Activated T-helper 1 cell treated with anti-CD3 and anti-CD28 coated beads, Interleukin-2, amount 50 U/mL, for 16 hours (primary cell): ENCODE results near the gene SRC.

Experiments used
- DNase-seq, 2 donors: peaks; one replicate each; pipeline ENCODE4 v3.0.0-alpha.2; 2020; ENCODE audit warnings: low read depth in 1 of 2, low spot score in 1 of 2

The SRC gene

GRCh38 chr20:37408302-37409193 lies 62.6 kb downstream of the SRC start:
- DNase-seq = no peak

GRCh38 chr20:37411408-37412219 lies 65.7 kb downstream of the SRC start:
- DNase-seq = no peak

- DNase-seq = no peak
Measured at GRCh38 chr20:37413023-37413334, 67.0 kb downstream of the SRC start.

GRCh38 chr20:37413379-37413778 lies 67.4 kb downstream of the SRC start:
- DNase-seq = no peak

DNA sequence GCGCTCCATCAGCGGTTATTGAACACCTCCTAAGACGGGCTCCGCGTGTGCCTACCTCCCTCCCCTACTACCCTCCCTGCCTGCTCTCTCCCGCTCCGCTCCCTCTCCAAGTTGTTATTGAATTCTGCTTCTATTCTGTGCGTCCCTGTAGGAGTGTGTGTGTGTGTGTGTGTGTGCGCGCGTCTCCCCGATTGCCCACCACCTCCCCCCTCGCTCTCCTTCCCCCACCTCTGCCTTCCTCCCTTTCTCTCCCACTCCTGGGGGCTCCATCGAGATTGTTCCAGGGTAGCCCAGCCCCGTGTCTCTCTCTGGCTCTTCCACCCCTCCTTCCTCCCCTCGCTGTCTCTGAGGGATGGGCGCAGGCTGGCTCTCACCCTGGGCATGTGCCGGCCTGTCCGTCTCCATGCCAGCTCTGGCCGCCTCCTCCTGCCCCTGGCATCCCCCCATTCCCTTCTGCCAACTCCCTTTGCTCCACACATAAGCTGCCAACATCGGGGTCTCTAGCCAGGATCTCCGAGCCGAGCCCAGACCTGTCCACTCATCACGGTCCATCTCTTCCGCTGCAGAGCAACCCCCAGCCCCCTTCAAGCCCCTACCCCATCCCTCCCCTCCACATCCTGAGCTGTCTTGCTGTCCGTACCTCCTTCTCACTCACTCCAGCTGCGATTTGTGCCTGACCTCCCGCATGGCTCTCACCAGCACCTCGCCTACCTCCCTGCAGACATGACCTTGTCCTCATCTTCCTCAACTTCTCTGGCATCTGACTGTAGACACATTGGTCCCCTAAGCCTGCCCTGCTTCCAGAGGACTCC lies 68.5 kb downstream of the SRC start:
- DNase-seq = no peak

DNA sequence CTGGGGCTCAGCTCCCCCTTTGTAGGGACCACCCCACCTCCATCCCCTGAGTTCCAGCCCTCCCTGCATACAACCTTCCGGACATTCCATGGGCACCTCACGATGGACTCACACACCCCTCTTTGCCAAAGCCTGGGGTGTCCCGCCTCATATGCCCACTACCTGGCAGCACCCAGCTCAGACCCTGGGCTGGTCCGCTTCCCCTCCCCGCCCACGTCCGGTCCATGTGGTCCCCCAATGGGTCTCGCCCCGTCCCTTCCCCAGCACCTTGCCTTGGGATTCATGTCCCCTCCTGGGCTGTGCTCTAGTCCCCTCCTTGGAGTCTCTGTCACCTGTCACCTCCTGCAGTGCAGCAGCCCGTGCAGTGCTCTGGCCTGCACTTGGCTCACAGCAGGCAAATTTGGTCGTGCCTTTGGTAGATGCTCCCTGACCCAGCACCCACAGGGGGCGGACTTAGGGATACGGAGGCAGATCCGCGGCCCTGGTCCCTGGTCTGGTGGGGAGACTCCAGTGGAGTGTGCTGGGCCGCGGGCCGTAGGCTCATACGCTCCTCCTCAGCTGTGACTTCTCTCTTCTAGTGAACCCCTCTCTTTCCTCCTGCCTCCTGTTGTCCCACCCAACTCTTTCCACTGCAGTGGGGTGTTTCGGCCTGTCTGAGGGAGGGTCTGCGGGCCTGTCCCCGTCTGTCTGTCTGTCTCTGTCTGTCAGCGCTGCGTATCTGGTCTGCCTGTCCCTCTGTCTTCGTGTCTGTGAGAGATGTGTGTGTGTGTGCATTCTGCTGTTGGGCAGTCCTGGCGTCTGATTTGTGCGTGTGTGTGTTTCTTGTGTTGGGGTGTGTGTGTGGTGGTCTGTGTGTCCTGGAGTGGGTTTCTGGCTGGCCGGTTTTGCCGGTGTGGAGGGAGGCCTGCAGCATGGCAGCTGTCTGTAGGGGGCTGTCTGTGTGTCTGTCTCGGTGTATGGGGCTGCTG lies 69.5 kb downstream of the SRC start:
- no peak for DNase-seq

DNA sequence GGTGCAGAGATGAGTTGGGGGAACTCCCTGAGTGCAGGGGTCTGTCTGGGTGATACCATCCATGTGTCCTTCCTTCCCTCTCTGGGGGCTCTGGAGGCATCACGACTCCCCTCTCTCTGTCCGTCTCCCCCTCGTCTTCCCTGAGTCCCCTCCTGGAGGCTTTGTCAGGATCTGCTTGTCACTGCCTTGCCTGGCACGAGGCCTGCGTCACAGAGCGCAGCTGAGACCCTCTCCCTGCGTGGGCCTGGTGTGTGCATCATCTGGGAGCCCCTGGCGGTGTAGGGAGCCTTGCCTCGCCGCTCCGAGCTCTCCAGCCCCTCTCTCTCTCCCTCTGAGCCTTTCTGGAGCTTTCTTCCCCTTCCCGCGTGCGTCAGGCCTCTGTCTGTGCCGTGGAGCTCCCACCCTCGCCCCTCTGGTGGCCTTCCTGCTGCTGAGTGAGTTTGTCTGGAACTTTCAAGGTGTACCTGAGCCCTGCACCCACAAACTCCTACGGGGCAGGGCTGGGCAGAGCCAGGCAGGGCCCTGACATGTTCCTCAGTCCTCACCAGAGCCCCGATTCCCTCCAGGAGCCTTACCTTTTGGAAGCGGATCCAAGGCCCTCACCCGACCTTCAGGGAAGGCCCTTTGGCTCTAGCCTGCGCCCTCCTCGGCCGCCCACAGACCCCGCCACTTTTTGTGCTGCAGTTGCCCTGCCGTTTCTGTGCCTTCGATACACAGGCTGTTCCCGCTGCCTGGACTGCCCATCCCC lies 70.3 kb downstream of the SRC start:
- DNase-seq = no peak

DNA sequence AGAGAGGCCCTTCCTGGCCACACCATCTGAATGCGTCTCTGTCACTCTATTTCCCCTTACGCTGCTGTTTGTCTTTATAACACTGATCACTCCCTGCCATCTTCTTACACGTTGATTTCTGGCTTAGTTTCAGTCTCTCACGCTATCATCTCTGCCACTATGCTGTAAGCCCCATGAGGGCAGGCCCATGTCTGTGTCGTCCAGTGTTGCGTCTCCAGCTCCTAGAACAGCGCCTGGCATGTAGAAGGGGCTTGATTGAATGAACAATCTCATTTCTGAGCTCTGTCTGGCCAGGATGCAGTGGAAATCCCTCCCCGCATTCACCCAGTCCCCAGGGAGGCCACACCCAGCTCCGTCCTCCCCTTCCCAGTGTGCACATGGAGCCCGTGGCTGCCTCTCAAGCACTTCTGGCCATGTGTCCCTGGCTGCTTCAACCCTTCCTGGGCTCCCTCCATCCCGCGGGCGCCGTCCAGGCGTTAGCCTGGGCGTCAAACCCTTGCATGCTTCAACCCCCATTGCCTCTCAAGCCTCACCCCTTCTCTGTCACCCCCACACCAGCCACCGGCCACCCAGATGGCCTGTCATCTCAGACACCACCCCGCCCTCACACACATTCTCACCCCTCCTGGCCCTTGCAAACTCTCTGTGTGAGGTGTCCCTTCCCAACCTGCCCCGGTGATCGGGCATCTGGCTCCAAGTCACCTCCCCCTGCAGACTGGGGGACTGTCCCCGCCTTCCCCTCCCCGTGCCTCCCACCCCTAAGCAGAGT lies 71.1 kb downstream of the SRC start:
- no peak for DNase-seq

DNA sequence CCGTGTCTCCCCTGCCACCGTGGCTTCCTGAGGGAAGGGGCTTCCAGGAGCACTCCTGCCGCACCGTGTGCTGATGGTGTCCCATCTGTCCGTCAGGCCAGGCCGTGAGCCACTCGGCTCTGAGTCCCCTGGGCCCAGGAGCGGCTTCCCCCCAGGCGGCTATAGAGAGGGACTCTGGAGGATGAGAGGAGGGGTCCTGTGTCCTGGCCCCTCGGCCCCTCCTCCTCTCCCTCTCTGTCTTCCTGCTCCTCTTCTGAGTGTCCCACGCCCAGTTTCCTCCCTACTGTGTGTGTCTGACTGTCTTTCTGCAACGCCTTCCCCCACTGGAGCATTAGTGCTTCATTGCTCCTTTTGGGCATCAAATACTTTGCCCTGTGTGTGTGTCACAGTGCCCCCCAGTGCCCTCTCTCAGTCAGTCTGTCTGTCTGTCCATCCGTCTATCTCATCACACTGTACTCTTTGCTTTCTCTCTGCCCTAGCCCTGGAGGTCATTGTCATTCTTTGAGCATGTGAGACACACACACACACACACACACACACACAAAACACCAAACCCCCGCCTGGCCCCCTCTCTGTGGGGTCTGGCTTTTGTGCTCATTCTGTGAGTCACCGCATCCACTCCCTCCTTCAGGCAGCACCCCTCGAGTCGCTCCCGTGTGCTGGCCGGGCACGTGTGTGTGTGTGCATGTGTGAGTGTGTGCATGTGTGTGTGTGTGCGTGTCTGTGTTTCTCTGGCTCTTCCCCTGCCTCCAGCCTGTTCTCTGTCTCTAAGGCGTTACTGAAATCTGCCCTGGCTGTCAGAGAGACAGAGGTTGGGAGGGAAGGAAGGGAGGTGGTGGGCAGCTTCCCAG lies 71.9 kb downstream of the SRC start:
- DNase-seq = no peak

- no peak for DNase-seq
Measured at GRCh38 chr20:37418591-37419109, 72.7 kb downstream of the SRC start.

- no peak for DNase-seq
Measured at GRCh38 chr20:37419307-37419706, 73.4 kb downstream of the SRC start.

DNA sequence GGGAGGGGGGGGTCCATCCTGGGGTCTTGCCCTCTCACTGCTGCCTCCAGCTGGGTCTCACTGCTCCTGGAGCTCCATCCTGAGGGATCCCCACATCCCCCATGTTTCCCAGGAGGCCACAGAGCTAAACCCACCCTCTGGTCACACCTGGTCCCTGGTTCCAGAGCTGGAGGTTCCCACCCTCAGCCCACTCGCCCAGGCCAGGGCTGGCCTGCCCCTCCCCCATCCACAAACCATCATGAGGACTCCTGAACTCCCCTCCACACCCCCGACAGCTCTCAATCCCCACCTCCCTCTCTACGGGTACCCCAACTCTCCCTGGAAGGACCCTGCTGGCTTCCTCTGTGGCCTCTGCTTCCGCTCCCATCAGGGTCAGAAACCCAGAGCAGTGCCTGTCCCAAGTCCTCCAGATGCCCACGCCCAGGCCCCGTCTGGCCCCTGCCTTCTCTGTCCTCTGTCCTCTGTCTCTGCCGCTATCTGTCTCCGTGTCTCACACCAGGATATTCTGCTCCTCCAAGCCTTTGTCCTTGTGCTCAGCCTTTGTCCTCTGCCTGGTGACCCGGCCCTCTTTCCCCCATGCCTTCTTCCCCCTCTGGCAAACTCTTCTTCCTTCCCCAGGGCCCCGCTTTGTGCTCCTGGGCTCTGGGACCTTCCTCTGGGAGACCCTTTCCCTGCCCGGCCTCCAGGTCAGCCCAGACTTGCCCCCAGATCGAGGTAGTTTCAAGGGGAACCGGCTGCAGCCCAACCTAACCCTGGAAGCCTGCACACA lies 74.0 kb downstream of the SRC start:
- no peak for DNase-seq

DNA sequence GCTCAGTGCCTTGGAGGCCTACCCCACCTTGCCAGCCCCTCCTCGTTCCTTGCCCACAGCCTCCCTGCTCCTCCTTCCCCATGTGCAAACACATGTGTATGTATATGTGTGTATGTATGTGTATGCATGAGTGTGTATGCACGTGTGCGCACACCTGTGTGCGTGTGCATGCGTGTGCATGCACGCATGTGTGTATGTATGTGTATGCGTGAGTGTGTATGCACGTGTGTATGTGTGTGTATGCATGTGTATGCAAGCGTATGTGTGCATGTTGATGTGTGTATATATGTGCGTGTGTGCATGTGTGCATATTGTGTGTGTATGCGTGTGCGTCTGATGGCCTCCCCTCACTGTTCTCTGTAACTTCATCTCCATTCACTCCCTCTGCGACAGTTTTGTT lies 74.7 kb downstream of the SRC start:
- DNase-seq = no peak

DNA sequence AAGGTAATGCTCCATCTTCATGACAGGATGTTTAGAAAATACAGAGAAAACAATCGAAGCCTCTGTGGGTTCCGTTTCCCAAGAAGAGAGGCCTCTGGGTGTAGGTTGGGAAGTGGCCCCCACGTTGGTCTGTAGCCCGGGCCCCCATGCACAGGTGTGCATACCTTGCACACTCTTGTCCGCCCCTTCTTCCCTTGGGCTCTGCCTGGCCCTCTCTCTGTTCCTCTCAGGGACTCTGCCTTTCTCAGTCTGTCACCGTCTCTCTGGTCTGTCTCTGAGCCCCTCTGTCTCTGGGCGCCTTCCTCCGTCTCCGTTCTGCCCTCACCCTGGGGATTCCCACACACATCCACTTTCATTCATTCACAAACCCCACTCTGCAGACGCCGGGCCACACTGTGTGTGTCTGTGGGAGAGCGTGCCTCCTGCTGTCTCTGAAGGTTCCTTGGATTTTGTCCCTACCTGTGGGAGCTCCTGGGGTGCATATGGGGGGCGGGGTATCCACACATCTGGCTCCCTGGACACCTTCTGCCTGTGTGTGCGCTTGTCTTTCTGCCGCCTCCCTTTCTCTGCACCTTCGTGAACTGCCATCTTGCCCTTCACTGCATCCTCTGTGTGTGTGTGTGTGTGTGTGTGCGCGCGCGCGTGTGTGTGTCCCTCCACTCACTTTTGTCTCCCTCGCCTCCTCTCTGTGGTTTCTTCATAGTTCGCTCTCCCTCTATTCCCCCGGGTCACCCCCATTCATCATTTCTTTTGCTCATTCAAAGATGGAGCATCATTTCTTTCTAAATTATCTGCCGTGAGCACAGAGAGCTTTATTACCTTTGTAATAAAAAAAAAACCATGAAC lies 75.3 kb downstream of the SRC start:
- no peak for DNase-seq

DNA sequence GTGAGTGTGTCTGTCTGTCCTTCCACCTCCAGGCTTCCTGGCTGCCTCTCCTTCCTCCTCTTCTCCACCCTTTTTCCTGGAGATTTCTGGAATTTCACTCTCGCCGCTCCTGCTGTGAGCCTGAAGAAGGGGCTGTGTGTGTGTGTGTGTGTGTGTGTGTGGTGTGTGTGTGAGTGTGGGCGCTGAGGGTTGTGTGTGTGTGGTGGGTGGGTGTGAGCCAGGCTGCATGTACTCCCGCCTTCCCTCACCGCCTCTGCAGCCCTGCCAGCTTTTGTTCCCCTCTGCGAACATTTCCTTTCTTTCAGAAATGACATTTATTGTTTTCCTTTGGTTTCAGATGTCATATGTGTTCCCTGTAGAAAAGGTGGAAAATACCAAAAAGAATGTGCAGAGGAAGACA lies 76.0 kb downstream of the SRC start:
- no peak for DNase-seq

GRCh38 chr20:37422791-37423286 lies 76.9 kb downstream of the SRC start:
- no peak for DNase-seq
